LNCaP clone FGC (cell line): ENCODE data around the gene ANKRD55.

Source experiments
- DNase-seq: peaks from one replicate; pipeline ENCODE4 v3.0.0-alpha.2; 2011; ENCODE audit warnings: low read depth
- H3K4me3 ChIP-seq: 2 replicates; pipeline ENCODE4 v1.5.1; 2011; ENCODE audit warnings: mild to moderate bottlenecking, low read depth, low read length, control low read depth
- TF ChIP-seq, protein P1 (sequence below): IDR thresholded peaks from 2 replicates; pipeline ENCODE4 v1.5.1; 2012; ENCODE audit warnings: mild to moderate bottlenecking; ENCODE audit not compliant: control insufficient read depth, insufficient read depth; ENCODE audit errors: extremely low read depth

Gene ANKRD55

DNA sequence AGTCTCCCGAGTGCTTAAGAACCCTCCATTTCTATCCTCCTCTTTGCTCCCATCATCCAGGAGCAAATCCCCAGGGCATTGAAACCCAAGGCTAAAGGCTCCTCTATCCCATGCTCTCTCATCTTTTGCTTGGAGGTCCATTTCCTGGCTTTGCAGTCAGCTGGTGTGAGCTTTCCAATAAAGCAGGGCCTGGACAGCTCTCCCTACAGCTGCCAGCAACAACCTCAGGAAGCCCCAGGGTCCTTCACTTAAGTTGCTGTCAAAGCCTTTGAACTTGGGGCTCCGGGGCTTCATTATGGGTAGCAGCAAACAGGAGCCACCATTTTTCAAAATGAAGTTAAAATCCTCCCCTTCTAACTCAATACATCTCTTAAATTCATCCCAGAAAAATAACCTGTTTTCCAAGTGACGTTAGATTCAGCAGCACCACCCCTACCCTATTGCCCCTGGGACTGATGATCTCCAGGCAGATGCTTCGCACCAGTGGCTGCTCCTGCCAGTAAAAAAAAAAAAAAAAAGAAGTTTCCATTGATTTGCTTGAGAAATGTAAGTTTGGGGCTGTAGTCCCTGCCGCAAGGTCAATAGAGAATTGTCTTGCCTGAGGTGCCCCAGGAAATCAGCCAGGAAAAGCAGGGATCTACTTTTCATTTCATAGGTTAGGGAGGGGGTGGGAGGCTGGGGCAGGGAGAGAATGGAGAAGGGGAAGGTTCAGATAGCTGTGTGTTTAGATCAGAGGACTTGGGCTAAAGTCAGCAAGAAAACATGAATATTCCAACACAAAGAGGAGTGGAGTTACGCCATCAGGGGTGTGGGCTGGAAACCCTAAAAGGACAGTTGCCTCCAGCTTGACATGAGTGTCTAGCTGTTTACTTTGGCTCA lies 154.6 kb downstream of the ANKRD55 start:
- H3K4me3 ChIP-seq: no peak overlapping the region
- TF ChIP-seq, protein P1, sequence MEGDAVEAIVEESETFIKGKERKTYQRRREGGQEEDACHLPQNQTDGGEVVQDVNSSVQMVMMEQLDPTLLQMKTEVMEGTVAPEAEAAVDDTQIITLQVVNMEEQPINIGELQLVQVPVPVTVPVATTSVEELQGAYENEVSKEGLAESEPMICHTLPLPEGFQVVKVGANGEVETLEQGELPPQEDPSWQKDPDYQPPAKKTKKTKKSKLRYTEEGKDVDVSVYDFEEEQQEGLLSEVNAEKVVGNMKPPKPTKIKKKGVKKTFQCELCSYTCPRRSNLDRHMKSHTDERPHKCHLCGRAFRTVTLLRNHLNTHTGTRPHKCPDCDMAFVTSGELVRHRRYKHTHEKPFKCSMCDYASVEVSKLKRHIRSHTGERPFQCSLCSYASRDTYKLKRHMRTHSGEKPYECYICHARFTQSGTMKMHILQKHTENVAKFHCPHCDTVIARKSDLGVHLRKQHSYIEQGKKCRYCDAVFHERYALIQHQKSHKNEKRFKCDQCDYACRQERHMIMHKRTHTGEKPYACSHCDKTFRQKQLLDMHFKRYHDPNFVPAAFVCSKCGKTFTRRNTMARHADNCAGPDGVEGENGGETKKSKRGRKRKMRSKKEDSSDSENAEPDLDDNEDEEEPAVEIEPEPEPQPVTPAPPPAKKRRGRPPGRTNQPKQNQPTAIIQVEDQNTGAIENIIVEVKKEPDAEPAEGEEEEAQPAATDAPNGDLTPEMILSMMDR: no peak
- DNase-seq: no peak

DNA sequence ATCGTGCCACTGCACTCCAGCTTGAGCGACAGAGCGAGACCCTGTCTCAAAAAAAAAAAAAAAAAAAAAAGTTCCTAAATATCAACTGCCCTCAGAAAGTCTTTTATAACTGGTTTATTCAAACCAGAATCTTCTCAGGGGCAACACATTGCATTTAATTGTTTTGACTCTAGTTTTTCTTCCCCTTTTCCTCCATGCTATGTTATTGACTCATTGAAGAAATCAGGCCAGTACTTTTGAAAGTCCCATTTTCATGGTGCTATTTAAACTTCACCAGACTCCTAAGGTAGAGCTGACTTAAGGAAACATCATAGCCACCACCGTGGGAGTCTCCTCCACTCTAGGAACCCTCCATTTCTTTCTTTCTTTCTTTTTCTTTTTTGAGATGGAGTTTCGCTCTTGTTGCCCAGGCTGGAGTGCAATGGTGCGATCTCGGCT lies 155.3 kb downstream of the ANKRD55 start:
- DNase-seq: no peak
- no peak overlapping the region for H3K4me3 ChIP-seq
- TF ChIP-seq, protein P1: no peak

DNA sequence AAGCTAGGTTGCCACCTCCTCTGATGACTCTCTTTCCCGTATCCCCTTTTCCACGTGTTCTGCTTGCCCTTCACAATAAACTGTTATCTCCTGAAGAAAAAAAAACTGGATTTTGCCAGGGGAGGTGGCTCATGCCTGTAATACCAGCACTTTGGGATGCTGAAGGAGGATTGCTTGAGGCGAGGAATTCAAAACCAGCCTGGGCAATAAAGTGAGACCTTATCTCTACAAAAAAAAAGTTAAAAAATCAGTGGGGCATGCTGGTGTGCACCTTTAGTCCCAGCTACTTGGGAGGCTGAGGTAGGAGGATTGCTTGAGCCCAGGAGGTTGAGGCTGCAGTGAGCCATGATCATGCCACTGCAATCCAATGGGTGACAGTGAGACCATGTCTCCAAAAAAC lies 156.6 kb downstream of the ANKRD55 start:
- DNase-seq: no peak
- H3K4me3 ChIP-seq: no peak overlapping the region
- TF ChIP-seq, protein P1: no peak

DNA sequence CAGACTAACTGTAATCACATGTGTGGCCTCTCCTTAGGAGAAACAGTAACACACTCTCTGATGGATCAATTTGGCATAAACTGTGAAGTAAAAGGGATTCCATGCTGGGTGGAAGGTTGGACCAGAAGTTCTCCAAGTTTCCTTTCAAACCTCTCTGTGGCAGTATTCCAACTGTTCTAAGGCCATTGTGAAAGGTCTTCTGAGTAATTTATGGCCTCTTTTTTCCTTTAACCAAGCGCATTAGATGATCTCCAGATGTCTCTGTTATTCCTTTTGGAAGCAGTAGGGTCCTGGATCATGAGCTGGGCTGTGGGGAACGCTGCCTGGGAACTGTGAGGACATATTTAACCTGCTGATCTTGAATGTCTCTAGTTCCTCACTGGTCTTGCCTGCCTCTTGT lies 157.8 kb downstream of the ANKRD55 start:
- no peak for DNase-seq
- TF ChIP-seq, protein P1: no peak
- no peak overlapping the region for H3K4me3 ChIP-seq

DNA sequence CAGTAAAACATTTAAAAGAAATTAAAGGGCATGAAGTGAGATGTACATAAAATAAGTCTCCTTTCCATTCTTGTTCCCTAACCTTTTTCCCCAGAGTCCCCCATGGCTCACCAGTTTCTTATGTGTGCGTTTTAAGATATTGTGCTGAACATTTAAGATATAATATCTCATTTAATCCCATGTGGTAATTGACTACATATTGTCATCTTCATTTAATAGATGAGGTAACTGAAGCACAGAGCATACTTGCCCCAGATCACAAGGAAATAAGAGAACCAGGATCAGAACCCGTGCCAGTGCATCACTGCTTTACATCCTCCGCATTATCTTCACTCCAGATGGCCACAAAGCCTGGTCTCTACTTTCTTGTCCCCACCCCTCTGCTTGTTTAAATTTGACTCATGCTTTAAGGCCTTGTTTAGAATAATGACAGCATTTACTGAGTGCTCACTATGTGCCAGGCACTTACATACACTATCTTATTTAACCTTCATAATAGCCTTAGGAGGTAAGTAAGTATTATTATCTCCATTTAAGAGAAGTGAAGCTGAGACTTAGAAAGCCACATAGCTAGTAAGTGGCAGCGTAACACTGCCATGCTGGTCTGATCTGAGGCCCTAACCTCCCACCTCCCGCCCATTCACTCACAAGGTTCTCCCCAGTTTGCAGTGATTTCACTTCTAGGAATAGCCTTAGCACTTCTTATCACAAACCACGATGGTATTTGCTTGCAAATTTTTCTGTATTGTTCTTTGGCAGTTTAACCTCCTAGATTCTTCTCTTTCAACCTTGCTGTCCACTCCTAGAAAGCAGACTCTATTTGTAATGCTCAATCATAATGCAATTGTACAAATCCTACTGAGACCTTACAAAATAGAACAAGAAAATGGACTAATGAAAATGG lies 160.0 kb downstream of the ANKRD55 start:
- H3K4me3 ChIP-seq: no peak overlapping the region
- TF ChIP-seq, protein P1: no peak
- DNase-seq: no peak

DNA sequence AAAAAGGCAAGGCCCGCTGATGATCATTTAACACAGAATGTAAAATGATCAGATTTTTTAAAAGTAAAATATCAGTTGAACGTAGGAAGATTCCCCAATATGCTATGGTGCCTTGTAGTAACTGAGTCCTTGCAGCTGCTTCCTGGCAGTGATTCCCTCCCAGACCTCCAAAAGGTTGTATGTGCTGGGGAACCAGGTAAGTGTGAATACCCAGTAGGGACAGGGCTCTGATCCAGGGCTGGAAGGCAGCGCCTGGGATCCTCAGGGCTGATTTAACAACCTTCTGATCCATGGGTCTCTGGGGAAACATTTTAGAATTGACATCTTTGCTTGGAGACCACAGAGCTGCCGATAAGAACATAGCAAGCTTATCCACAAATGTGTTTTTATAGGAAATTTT lies 161.7 kb downstream of the ANKRD55 start:
- TF ChIP-seq, protein P1: no peak

More for the DNA sequence above, 161.7 kb downstream of the ANKRD55 start:
- DNase-seq: no peak
- H3K4me3 ChIP-seq: no peak overlapping the region
